GM12878 (cell line): ENCODE data around the gene ARHGEF7. TPM values are rescaled to one million over a fixed set of nuclear protein-coding genes. Genes with fewer than 3 reads are reported as not detected.

Experiments used
- ATAC-seq: fragments of 200-7000 bp; cut with Tn5 transposase; 3 replicates; pipeline ENCODE4 v1.9.1; 2020; ENCODE audit warnings: mild to moderate bottlenecking, moderate library complexity
- BruUV-seq: library from RNA; stranded (reverse); fragments of 400-500 nt; replicated peaks from 2 replicates; lab custom pipeline; 2021; lab: Mats Ljungman, UMichigan
- CTCF ChIA-PET: fragments of 300-600 bp; sonication (Branson Sonifier 250); formaldehyde crosslinking; extraction: SDS; loops from one replicate; lab custom pipeline; 2021; ENCODE audit warnings: inconsistent platforms; lab: Yijun Ruan, JAX
- POLR2A ChIA-PET: fragments of 350-600 bp; formaldehyde crosslinking; extraction: SDS; loops from one replicate; lab custom pipeline; 2021; ENCODE audit warnings: inconsistent platforms; lab: Charles Lee
- RAD21 ChIA-PET: fragments of 300-600 bp; sonication (Branson Sonifier 250); formaldehyde crosslinking; loops from one replicate; lab custom pipeline; 2023; ENCODE audit warnings: antibody characterized with exemption; ENCODE audit not compliant: unreplicated experiment; lab: Charles Lee
- SMC1A ChIA-PET: fragments of 300-600 bp; sonication (Branson Sonifier 250); formaldehyde crosslinking; loops from one replicate; lab custom pipeline; 2023; ENCODE audit not compliant: unreplicated experiment, uncharacterized antibody; lab: Charles Lee
- DNase-seq: peaks from one replicate; pipeline ENCODE4 v3.0.0-alpha.2; 2011; ENCODE audit warnings: low read depth, low spot score
- FAIRE-seq: peaks from 3 replicates; lab custom pipeline; 2011; peaks lifted over from hg19 to GRCh38; lab: Jason Lieb, UNC
- H2AFZ ChIP-seq: 2 replicates; pipeline ENCODE4 v1.6.0; 2011; ENCODE audit warnings: low read depth, low read length, control low read depth; ENCODE audit not compliant: control insufficient read depth
- H3K27ac ChIP-seq: 2 replicates; pipeline ENCODE4 v1.5.1; 2011; ENCODE audit warnings: control low read depth; ENCODE audit not compliant: control insufficient read depth, insufficient read depth
- H3K27me3 ChIP-seq, 2 experiments: replicated peaks in 1 of 2; 2 replicates each; pipeline versions ENCODE4 v1.6.0 to v1.6.1; 2011; ENCODE audit warnings: low read length in 1 of 2; ENCODE audit not compliant: control insufficient read depth in 2 of 2, insufficient read depth in 2 of 2
- H3K36me3 ChIP-seq, 2 experiments: 2 replicates each; pipeline ENCODE4 v1.5.1; 2011; ENCODE audit warnings: low read length in 1 of 2; ENCODE audit not compliant: control insufficient read depth in 2 of 2, insufficient read depth in 2 of 2
- H3K4me1 ChIP-seq: 2 replicates; pipeline ENCODE4 v1.6.1; 2011; ENCODE audit warnings: mild to moderate bottlenecking, low read length, moderate library complexity, mixed read lengths; ENCODE audit not compliant: control insufficient read depth, insufficient read depth
- H3K4me2 ChIP-seq: 2 replicates; pipeline ENCODE4 v1.6.0; 2011; ENCODE audit warnings: control low read depth; ENCODE audit not compliant: control insufficient read depth, insufficient read depth
- H3K4me3 ChIP-seq: fragments of 200-600 bp; sonication (generic); 2 replicates; pipeline ENCODE4 v1.5.1; 2016
- H3K79me2 ChIP-seq: 2 replicates; pipeline ENCODE4 v1.6.0; 2011; ENCODE audit warnings: low read length; ENCODE audit not compliant: control insufficient read depth, insufficient read depth
- H3K9ac ChIP-seq: 2 replicates; pipeline ENCODE4 v1.8.0; 2011; ENCODE audit warnings: low read length, control low read depth, mixed read lengths; ENCODE audit not compliant: control insufficient read depth, insufficient read depth
- H3K9me3 ChIP-seq: replicated peaks from 3 replicates; pipeline ENCODE4 v1.5.1; 2011; ENCODE audit warnings: mild to moderate bottlenecking, low read length; ENCODE audit not compliant: control insufficient read depth, insufficient read depth
- H4K20me1 ChIP-seq: 2 replicates; pipeline ENCODE4 v1.6.0; 2011; ENCODE audit not compliant: control insufficient read depth, insufficient read depth
- BMI1 ChIP-seq: fragments of 450-650 bp; IDR thresholded peaks from 2 replicates; pipeline ENCODE4 v1.6.1; 2016; ENCODE audit warnings: mild to moderate bottlenecking, moderate library complexity, borderline replicate concordance
- BRCA1 ChIP-seq: IDR thresholded peaks from 2 replicates; pipeline ENCODE4 v1.6.1; 2011; ENCODE audit warnings: low read depth, low read length, improper control_type of control experiment
- CREM ChIP-seq: IDR thresholded peaks from 2 replicates; pipeline ENCODE4 v1.6.1; 2014; ENCODE audit warnings: antibody characterized with exemption, low read depth
- CTCF ChIP-seq, 3 experiments: IDR thresholded peaks in 2 of 3; conservative IDR thresholded peaks in 1 of 3; 2 replicates each; pipeline ENCODE4 v1.5.1; 2011; ENCODE audit warnings: low read depth in 3 of 3, low read length in 3 of 3, mild to moderate bottlenecking in 3 of 3, control low read depth in 2 of 3, moderate library complexity in 2 of 3, inconsistent platforms in 1 of 3, mixed read lengths in 1 of 3; ENCODE audit not compliant: control insufficient read depth in 2 of 3, insufficient read depth in 1 of 3; ENCODE audit errors: extremely low read depth in 1 of 3
- ESRRA ChIP-seq: IDR thresholded peaks from 2 replicates; pipeline ENCODE4 v1.6.1; 2012; ENCODE audit warnings: mild to moderate bottlenecking, low read length, improper control_type of control experiment
- IRF4 ChIP-seq: IDR thresholded peaks from 2 replicates; pipeline ENCODE4 v1.6.1; 2011; ENCODE audit warnings: low read depth, low read length
- LARP7 ChIP-seq: fragments of 450-650 bp; IDR thresholded peaks from 2 replicates; pipeline ENCODE4 v1.6.1; 2017; ENCODE audit warnings: mild to moderate bottlenecking
- MYB ChIP-seq: fragments of 150-350 bp; IDR thresholded peaks from 2 replicates; pipeline ENCODE4 v1.6.1; 2014; ENCODE audit warnings: mild to moderate bottlenecking, low read depth, low read length, borderline replicate concordance
- NRF1 ChIP-seq: conservative IDR thresholded peaks from 2 replicates; pipeline ENCODE4 v1.6.1; 2011; ENCODE audit warnings: mild to moderate bottlenecking, low read depth, low read length, improper control_type of control experiment
- PAX5 ChIP-seq: IDR thresholded peaks from 2 replicates; pipeline ENCODE4 v1.6.1; 2011; ENCODE audit warnings: low read depth, low read length, borderline replicate concordance
- PAX8 ChIP-seq: fragments of 450-650 bp; IDR thresholded peaks from 2 replicates; pipeline ENCODE4 v1.6.1; 2017; ENCODE audit warnings: mild to moderate bottlenecking, moderate library complexity
- POLR2A ChIP-seq: IDR thresholded peaks from 2 replicates; pipeline ENCODE4 v1.6.1; 2011; ENCODE audit warnings: low read depth, mild to moderate bottlenecking, low read length
- SMAD1 ChIP-seq: fragments of 450-650 bp; IDR thresholded peaks from 2 replicates; pipeline ENCODE4 v1.6.1; 2018; ENCODE audit warnings: mild to moderate bottlenecking, low read depth; ENCODE audit not compliant: partially characterized antibody
- ZNF207 ChIP-seq: fragments of 450-650 bp; IDR thresholded peaks from 2 replicates; pipeline ENCODE4 v1.6.1; 2014; ENCODE audit warnings: antibody characterized with exemption, mild to moderate bottlenecking, borderline replicate concordance
- ZNF274 ChIP-seq: IDR thresholded peaks from one replicate; pipeline ENCODE4 v1.8.0; 2011; ENCODE audit not compliant: insufficient read length, insufficient read depth
- ZNF384 ChIP-seq: IDR thresholded peaks from 2 replicates; pipeline ENCODE4 v1.6.1; 2012; ENCODE audit warnings: low read depth, mild to moderate bottlenecking, low read length, improper control_type of control experiment, borderline replicate concordance
- in situ Hi-C: fragments of 300-500 bp; cut with MboI; formaldehyde crosslinking; loops from 9 replicates; pipeline ENCODE4 v1.14.3; 2018; ENCODE audit warnings: mixed read lengths
- intact Hi-C: fragments of 100-400 bp; cut with micrococcal nuclease; formaldehyde crosslinking; loops from one replicate; pipeline ENCODE4 v1.14.2; 2022; ENCODE audit not compliant: unreplicated experiment
- polyA plus RNA-seq, 11 experiments: library from polyadenylated mRNA; depleted of rRNA in 4 of 11; unstranded in 6 of 11; stranded (reverse) in 5 of 11; fragments of >200 nt; fragmentation: Nextera tagmentation in 4 of 11; fragmentation: Illumina TruSeq in 1 of 11; extraction: Ambion mirVana in 4 of 11; extraction: Trizol in 1 of 11; gene quantifications; 1 replicate in 1 of 11; 2 replicates in 10 of 11; pipeline versions ENCODE4 v1.2.1 to v1.2.3, GENCODE V29; 2011 to 2016; ENCODE audit warnings: inconsistent platforms in 2 of 11, missing spikeins in 2 of 11, low read depth in 1 of 11
- total RNA-seq, 4 experiments: library from RNA; depleted of rRNA in 3 of 4; stranded (reverse); fragments of >200 nt in 3 of 4; fragmentation: Illumina TruSeq in 1 of 4; extraction: Trizol in 1 of 4; gene quantifications; 2 replicates each; pipeline versions ENCODE4 v1.2.1 to v1.2.3, GENCODE V29; 2013 to 2021

The ARHGEF7 gene
- total and polyA plus RNA-seq, 10 of the 15 experiments (the other 5 are each of a cell fraction or from before 2014, with no cell fraction given), result 4.7 to 65.5 (median 36.6) TPM

DNA sequence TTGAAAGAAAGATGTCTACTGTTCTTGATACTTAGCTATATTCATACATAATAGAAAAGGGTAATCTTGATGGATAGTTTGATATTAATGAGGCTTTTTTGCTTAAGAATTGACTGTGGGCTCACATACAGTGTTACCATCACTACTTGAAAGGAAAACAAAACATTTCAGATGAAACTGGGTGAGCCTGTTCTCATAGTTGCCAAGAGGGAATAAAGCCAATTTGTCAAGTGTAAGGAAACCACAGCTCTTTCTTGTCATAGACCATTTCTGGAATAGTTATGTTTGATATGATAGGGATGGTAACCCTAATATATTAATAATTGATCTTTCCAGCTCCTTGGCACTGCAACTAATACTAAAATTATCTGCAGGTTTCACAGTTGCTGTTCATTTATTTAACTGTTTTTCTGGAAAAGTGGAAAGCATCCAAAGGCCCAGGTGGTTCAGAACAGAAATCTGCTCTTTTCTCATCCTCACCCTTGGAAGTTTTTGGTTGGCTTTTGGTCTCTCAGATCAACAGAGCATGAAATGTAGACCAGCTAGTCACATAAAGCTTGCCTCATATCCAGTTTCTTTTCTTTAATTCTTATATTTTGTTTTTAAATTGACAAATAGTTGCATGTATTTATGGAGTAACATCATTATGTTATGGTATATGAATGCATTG, 43.2 kb downstream of the ARHGEF7 start:
- Histone ChIP-seq H3K4me2 (peak overlapping the region; percentile 1), H3K9me3 (peaks cover 11% of the 10 kb centered on the region; the same call in 2 of the 3 replicates), H3K79me2 (peaks cover 96% of the 10 kb centered on the region), H3K36me3 (0 out of 4 replicates have a peak, but pooled peaks cover 0 to 9% of the 10 kb centered on the region in 2 experiments), H3K27me3 (no peaks in the 10 kb centered on the region), H3K27ac (no peak overlapping the region), H4K20me1 (no peaks in the 10 kb centered on the region), H3K4me3 (no peak overlapping the region), H3K9ac (no peak overlapping the region), H2AFZ (no peak overlapping the region), H3K4me1 (peaks cover 19% of the 10 kb centered on the region)
- CTCF ChIA-PET, result interaction anchor here (0.8 to 5.0 kb wide), 8 partner anchors 9 to 90 kb away, joined by 3 to 33 read pairs (median 3); no protein-coding TSS in a partner anchor
- TF ChIP-seq ZNF384 (no peak), NRF1 (no peak), ESRRA (no peak), MYB (no peak), PAX8 (no peak), LARP7 (no peak), ZNF274 (no peak), ZNF207 (no peak), IRF4 (no peak), BMI1 (no peak), PAX5 (no peak), CTCF (IDR thresholded peaks at IDR 0.05 in 2 of 3, conservative IDR thresholded peaks at IDR 0.05 in 1 of 3; ENCODE audit: control insufficient read depth in 2 of 3, extremely low read depth in 1 of 3, insufficient read depth in 1 of 3, low read depth in 3 of 3, low read length in 3 of 3) (no peak), BRCA1 (no peak), POLR2A (no peak), CREM (no peak), SMAD1 (no peak)
- SMC1A ChIA-PET, result interaction anchor here (0.8 to 3.4 kb wide), 13 partner anchors 12 to 246 kb away, joined by 3 to 21 read pairs (median 5); no protein-coding TSS in a partner anchor
- BruUV-seq, result no TSS peak
- FAIRE-seq, result no peak
- RAD21 ChIA-PET, result interaction anchor here (0.7 to 3.0 kb wide), 8 partner anchors 16 to 244 kb away, joined by 3 to 36 read pairs (median 4); no protein-coding TSS in a partner anchor
- POLR2A ChIA-PET, result interaction anchor here (0.9 to 1.5 kb wide), 5 partner anchors 9 to 46 kb away, joined by 3 to 9 read pairs (median 3); no protein-coding TSS in a partner anchor
- no peak for DNase-seq
- intact Hi-C loops, result no loop called here
- ATAC-seq, result no peak
- in situ Hi-C loops, result loop anchor here (25.0 kb wide), 1 partner anchor 1996 kb away; no protein-coding TSS in a partner anchor
